HS-5 (cell line): Measurements from ENCODE around the gene CCL4.

Experiments used
- DNase-seq: peaks from one replicate; pipeline ENCODE4 v3.0.0-alpha.2; 2012; ENCODE audit warnings: low read depth

CCL4 gene

GRCh38 chr17:36144981-36145729 is 41.5 kb downstream of the CCL4 start:
- DNase-seq: no peak

- no peak for DNase-seq
Observed at GRCh38 chr17:36147601-36148000, 44.0 kb downstream of the CCL4 start.

- DNase-seq: peak; percentile 25
Observed at GRCh38 chr17:36148559-36149295, 45.1 kb downstream of the CCL4 start.

GRCh38 chr17:36149296-36149820 is 45.7 kb downstream of the CCL4 start:
- DNase-seq: no peak

- DNase-seq: no peak
Observed at GRCh38 chr17:36151891-36152638, 48.4 kb downstream of the CCL4 start.

- no peak for DNase-seq
Observed at GRCh38 chr17:36152639-36153120, 49.1 kb downstream of the CCL4 start.

- no peak for DNase-seq
Observed at GRCh38 chr17:36153895-36154610, 50.4 kb downstream of the CCL4 start.
